AG04450 (cell line): ENCODE data around the gene KCNIP4. TPM values are rescaled to one million over a fixed set of nuclear protein-coding genes. Genes with fewer than 3 reads are reported as not detected.

Experiments
- CTCF ChIA-PET: fragments of 300-600, 350-600 bp; formaldehyde crosslinking; extraction: SDS; loops from one replicate; lab custom pipeline; 2022; ENCODE audit warnings: antibody characterized with exemption, inconsistent platforms; lab: Charles Lee
- POLR2A ChIA-PET: fragments of 350-600 bp; formaldehyde crosslinking; extraction: SDS; loops from one replicate; lab custom pipeline; 2021; ENCODE audit warnings: antibody characterized with exemption, inconsistent platforms; lab: Yijun Ruan, JAX
- DNase-seq: peaks from one replicate; pipeline ENCODE4 v3.0.0-alpha.2; 2011; ENCODE audit warnings: low read depth, low spot score
- H3K27ac ChIP-seq: one replicate; pipeline ENCODE4 v1.5.1; 2012; ENCODE audit warnings: low read depth, low read length, control low read depth
- H3K27me3 ChIP-seq: one replicate; pipeline ENCODE4 v1.6.0; 2012; ENCODE audit warnings: low read length; ENCODE audit not compliant: control insufficient read depth, insufficient read depth
- H3K4me3 ChIP-seq: 2 replicates; pipeline ENCODE4 v1.5.1; 2011; ENCODE audit warnings: mild to moderate bottlenecking, low read depth, low read length, control low read depth
- H3K9me3 ChIP-seq: 2 replicates; pipeline ENCODE4 v1.5.1; 2012; ENCODE audit warnings: low read length; ENCODE audit not compliant: control insufficient read depth, insufficient read depth
- CTCF ChIP-seq: IDR thresholded peaks from 2 replicates; pipeline ENCODE4 v1.5.1; 2011; ENCODE audit warnings: low read depth, low read length, control low read depth, inconsistent platforms
- polyA plus RNA-seq: library from polyadenylated mRNA; depleted of rRNA; stranded (reverse); fragments of >200 nt; gene quantifications from 2 replicates; pipeline ENCODE4 v1.2.3, GENCODE V29; 2011

KCNIP4 gene
- polyA plus RNA-seq, 1 experiment = not detected

- no peak for DNase-seq
- no peak for TF ChIP-seq CTCF
- H3K4me3 ChIP-seq = no peak overlapping the region
- CTCF ChIA-PET = no interaction called here
- H3K27ac ChIP-seq = no peak overlapping the region
- POLR2A ChIA-PET = no interaction called here
- H3K9me3 ChIP-seq = peaks cover 10% of the 10 kb centered on the region; the same call in 1 of the 2 replicates
- no peaks in the 10 kb centered on the region for H3K27me3 ChIP-seq
These were observed 534.7 kb downstream of the KCNIP4 start for GRCh38 chr4:21413807-21414370.

DNA sequence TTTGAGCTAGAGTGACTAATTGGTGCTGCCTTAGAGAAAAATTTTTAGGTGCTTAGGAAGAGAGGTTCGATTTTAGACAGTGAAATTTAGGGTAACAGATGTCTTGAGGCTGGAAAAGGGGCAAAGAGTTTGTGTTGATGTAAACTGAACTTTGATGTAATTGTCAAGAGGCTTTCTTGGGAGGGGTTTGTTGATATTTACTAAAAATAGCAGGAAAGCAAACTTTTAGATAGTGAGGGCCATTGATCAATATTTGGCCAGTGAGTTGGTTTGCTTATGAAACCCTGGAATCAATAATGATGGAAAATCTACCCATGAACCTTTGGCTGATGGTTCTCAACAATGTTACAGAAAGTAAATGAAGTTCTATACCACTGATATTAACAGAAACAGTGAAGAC, 537.5 kb downstream of the KCNIP4 start:
- Histone ChIP-seq H3K27ac (no peak overlapping the region), H3K4me3 (no peak overlapping the region), H3K27me3 (no peaks in the 10 kb centered on the region), H3K9me3 (peaks cover 8% of the 10 kb centered on the region; the same call in 1 of the 2 replicates)
- no peak for TF ChIP-seq CTCF
- DNase-seq = no peak
- CTCF ChIA-PET = no interaction called here
- POLR2A ChIA-PET = no interaction called here

- ChIA-PET CTCF (no interaction called here), POLR2A (no interaction called here)
- no peak for TF ChIP-seq CTCF
- peaks cover 3% of the 10 kb centered on the region; the same call in 1 of the 2 replicates for H3K9me3 ChIP-seq
- no peak for DNase-seq
- no peak overlapping the region for H3K27ac ChIP-seq
- H3K27me3 ChIP-seq = no peaks in the 10 kb centered on the region
- no peak overlapping the region for H3K4me3 ChIP-seq
These were observed 538.2 kb downstream of the KCNIP4 start for GRCh38 chr4:21410372-21410771.

- POLR2A ChIA-PET = no interaction called here
- no peak for TF ChIP-seq CTCF
- no peak overlapping the region for H3K27ac ChIP-seq
- H3K4me3 ChIP-seq = no peak overlapping the region
- 0 out of 2 replicates have a peak, but pooled peaks cover 2% of the 10 kb centered on the region for H3K9me3 ChIP-seq
- CTCF ChIA-PET = no interaction called here
- no peaks in the 10 kb centered on the region for H3K27me3 ChIP-seq
- DNase-seq = no peak
These were observed 560.9 kb downstream of the KCNIP4 start for GRCh38 chr4:21387683-21388082.

GRCh38 chr4:21386166-21386780, 562.3 kb downstream of the KCNIP4 start:
- Histone ChIP-seq H3K27ac (no peak overlapping the region), H3K4me3 (no peak overlapping the region), H3K27me3 (no peaks in the 10 kb centered on the region), H3K9me3 (0 out of 2 replicates have a peak, but pooled peaks cover 2% of the 10 kb centered on the region)
- no peak for TF ChIP-seq CTCF
- no peak for DNase-seq
- ChIA-PET CTCF (no interaction called here), POLR2A (no interaction called here)
